GM21447 (cell line): Measurements from ENCODE around the gene REPIN1.

Experiments
- ATAC-seq: cut with Tn5 transposase; IDR thresholded peaks from one replicate; pipeline ENCODE4 v1.9.1; 2021; ENCODE audit not compliant: unreplicated experiment

Gene REPIN1

DNA sequence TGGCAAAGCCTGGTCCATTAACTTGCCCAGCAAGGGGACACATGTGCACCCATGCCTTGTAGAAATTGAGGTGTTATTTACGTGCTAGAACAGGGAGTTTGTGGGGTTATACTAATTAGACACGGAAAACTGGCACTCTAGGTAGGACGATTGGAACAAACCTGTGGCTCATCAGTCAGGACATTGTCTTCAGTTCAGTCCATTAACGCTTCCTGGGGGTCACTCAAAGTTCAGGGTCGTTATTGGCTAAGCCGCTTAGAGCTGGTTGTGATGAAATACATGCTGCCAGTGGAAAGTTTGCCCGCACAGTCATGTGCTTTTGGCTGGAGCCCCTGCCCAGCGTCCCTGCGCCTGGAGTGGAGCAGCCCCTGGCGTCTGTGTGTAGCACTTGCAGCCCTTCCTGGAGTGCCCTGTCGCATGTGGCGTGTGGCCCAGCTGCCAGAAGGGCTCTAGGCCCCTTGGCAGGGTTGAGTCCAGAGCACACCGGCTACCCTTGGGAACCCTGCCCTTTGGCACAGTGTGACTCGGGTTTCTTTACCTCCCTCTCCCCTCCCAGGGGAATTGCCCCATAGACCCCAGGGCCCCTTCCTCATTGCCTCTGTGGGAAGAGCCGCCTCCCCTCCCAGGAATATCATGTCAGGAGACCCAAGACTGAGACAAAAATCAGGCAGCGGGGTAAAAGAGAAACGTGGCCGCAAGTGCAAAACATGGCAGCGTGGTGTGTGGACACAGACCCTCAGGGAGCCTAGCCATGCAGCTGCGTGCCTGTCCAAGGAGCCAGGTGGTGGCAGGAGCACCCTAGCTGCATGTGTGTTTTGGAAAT is 20.3 kb downstream of the REPIN1 start:
- ATAC-seq, result no peak

DNA sequence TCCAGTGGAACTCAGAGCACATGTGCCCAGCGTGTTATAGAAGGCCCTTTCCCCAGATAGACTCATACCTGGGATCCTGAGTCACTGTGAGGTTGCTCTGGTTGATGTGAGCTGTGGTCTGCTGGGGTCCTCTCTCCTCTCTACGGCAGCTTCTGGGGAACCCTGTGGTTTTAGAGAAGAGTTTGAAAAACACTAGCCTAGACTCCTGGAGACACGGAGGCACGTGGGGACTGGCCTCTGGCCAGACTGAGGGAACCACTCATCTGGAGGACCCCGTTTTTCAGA is 20.9 kb downstream of the REPIN1 start:
- no peak for ATAC-seq

DNA sequence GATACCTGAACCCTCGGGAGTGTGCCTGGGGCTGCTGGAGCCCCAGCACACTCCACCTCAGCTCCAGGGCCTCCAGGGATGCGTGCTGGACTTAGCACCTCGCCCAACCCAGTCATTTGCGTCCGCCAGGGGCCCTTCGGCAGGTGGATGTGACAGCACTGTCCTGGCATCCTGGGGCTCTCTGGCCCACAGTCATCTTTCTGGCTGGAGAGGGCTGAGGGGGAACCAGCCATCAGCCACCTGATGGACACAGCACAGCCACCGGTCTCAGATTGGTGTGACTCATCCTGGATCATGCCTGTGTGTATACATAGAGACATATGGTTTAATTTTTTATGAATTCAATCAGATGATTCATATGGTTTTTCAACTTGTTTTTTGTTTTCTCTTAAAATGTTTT is 21.6 kb downstream of the REPIN1 start:
- ATAC-seq, result no peak

DNA sequence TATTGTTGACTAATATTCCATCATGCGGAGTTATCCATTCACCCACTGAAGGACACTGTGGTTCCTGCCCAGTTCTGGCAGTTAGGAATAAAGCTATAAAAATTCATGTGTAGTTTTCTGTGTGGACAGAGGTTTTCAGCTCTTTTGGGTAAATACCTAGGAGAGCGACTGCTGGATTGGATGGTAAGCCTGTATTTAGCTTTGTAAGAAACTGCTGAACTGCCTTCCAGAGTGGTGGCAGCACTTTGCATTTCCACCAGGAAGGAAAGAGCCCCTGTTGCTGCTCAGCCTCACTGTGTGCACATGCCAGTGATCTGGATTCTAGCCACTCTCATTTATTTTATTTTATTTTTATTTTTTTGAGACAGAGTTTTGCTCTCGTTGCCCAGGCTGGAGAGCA is 24.7 kb downstream of the REPIN1 start:
- ATAC-seq, result no peak

DNA sequence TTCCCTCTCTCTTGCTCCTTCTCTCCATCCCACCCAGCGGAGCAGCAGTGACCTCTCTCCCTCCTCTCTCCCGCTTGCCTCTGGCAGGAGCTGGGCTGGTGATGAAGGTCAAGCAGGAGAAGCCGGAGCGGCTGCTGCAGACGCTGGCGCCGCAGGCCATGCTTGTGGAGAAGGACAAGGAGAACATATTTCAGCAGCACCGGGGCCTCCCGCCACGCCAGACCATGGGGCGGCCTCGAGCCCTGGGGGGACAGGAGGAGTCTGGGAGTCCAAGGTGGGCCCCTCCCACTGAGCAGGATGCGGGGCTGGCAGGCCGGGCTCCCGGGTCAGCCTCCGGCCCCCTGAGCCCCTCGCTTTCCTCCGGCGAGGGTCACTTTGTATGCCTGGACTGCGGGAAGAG is 27.8 kb downstream of the REPIN1 start:
- no peak for ATAC-seq

DNA sequence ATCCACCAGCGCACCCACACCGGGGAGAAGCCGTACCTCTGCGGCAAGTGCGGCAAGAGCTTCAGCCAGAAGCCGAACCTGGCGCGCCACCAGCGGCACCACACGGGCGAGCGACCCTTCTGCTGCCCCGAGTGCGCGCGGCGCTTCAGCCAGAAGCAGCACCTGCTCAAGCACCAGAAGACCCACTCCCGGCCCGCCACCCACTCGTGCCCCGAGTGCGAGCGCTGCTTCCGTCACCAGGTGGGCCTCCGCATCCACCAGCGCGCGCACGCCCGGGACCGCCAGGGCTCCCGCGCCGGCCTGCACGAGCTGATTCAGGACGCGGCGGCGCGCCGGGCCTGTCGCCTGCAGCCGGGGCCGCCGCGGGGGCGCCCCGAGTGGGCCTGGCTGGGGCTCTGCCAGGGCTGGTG is 28.2 kb downstream of the REPIN1 start:
- no peak for ATAC-seq

DNA sequence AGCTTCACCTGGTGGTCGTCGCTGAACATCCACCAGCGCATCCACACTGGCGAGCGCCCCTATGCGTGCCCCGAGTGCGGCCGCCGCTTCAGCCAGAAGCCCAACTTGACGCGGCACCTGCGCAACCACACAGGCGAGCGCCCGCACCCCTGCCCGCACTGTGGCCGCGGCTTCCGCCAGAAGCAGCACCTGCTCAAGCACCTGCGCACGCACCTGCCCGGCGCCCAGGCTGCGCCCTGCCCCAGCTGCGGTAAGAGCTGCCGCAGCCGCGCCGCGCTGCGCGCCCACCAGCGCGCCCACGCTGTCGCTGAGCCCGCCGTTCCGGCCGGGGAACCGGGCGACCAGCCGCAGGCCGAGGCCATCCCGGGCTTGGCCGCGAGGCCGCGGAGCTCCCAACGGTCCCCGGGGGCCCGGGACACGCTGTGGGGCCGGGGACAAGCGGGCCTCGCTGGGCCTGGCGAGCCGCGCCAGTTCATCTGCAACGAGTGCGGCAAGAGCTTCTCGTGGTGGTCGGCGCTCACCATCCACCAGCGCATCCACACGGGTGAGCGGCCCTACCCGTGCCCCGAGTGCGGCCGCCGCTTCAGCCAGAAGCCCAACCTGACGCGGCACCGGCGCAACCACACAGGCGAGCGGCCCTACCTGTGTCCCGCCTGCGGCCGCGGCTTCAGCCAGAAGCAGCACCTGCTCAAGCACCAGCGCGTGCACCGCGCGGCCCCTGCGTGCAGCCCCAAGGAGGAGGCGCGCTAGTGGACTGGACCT is 28.9 kb downstream of the REPIN1 start:
- no peak for ATAC-seq

DNA sequence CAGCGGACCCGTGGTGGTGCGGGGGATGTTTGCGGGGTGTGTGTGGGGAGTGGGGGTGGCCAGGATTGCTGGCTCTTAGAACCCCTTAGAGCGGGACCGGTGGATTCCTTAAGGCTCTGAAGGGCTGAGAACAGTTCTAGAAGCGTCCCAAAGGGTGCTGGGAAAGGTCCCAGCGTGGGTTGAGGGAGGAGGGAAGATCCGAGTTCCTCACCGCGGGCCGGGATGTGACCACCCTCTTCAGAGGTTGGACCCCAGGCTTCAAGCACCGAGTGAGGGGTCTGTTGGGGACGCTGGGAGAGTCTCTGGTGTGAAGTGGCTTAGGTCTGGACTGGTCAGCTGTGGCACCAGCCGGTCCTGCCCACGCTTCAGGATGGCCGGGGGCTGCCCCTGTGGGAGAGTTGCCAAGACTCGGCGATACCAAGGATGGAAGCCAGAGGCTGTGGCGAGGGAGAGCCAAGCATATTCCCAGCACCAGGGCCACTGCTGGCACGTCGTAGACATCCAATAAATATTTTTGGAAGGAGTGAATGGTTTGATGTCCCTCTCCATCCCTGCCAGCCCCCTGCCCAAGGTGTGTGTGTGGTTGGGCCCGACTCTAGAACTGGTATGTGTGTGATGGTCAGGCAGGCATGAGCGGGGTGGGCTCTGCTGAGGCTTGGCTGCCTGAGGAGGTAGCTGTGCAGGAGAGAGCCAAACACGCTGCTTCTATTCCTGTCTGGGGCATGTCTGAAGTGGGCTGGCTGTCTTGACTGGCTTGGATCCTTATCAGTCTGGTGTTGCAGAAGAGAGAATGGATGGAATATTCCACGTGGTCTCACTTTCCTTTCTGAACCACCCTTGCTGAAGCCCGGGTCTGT is 29.7 kb downstream of the REPIN1 start:
- ATAC-seq, result no peak

DNA sequence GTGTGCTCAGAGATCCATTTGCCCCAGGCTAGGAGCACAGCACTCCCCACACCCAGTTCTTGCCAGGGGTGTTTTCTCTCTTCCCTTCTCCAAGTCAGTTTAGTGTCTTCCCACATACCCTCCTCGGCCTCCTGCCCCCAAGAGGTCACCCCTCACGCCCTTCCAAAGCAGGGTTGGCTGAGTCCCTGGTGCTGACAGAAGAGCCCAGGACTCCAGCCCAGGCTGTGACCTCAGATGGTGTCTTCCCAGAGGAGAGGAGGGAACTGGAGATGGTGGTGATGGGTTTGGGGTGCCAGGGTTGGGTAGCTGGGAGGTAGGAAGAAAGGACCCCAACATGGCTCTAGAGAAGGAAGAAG is 30.3 kb downstream of the REPIN1 start:
- ATAC-seq, result no peak

DNA sequence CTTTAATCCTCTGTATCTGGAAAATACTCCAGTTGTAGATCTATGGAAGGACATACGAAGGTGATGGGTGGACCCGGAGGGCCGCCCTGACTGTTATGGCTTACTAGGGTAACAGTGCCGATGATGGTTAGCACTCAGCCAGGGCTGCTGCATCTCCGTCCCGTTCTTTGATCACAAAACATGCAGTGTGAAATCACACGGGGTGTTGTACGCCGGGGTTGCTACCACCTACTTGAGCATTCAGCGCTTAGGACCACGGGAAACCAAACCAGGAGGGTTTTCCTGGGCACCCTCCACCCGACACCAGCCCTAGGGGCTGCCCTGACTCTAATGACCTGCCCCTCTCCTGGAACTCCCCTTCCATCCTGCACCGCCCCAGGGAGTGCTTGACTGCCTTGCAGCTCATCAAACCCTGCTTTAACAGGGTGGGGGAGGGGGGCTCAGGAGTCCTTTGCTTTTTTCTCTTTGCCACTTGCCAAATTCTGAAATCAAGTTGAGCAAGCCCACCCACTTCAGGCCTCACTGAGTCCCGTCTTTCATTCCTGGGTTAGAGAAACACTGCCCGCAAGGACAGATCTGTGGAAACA is 30.9 kb downstream of the REPIN1 start:
- ATAC-seq, result no peak

DNA sequence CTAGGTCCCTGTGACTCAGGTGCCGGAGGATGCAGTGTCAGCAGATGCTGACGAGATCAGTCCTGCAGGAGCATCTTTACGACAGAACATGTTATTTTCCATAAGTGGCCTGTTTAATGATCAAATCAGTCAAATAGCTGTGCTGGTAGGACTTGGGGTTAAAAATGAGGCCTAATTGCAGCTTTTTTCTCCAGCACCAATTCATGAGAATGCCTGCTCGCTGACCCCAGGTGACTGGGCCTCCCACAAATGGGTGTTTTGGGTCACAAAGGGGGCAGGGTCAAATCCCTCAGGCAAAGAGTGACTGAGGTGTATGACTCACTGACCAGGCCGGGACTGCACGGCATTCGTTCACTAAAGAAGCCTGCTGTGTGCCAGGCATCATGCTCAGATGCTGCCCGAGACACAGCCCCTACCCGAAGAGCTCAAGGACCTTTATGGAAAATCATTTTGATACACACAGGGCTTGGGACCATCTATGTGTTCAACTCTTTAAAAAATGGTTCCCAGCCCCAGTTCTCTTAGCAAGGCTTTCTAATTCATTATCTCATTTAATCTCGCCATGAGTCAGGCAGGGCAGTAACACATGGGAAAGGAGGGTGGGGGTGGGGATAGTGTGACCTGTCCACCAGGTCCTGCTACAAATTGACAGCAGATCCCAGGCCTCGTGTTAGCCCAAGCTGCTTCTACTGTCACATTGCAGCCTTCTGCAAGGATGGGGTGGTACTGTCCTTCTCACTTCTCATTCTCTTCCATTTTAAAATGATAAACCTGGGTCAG is 31.6 kb downstream of the REPIN1 start:
- no peak for ATAC-seq

DNA sequence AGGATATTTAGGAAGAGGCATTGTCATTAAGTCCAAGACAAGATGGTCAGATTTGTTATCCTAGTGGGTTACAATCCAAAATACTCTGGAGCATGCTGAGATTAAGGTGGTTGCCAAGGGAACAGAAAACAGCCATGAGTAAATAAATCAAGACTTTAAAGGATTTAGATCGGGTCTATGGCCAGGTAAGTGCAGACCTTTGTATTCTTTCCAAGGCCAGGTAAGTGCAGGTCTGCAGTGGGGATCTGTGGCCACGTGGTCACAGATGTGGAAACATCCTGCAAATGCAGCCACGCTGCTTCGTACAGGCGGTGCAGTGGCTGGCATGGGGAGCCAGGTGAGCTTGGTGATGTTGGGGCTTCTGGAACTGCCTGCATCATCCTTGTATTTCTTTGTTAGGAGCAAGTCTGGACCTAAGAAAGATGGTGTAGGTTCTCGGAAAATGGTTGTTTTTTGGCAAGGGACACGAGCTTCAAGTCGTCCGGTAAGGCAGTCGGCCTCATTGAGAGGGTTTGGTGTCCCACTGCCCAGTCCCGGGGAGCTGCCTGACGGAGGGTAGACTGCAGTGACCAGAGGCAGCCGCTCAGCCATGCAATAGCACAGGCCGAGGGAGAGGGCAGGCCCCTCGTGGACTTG is 32.3 kb downstream of the REPIN1 start:
- ATAC-seq, result no peak

DNA sequence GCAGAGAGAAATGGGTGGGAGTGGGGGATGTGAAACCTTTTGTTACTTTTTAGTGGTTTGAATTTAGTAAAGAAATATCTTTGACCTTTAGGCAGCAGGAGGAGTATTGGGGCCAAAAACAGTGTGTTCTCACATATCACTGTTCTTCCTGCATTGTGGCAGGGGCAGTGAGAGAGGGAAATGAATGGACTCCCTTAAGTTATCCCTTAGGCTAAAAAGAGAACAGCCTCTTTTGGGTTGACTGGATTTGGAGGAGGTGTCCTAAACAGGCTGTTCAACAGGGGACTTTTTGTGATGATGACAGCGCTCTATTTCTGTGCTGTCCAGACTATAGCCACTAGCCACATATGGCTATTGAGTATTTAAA is 32.8 kb downstream of the REPIN1 start:
- no peak for ATAC-seq

DNA sequence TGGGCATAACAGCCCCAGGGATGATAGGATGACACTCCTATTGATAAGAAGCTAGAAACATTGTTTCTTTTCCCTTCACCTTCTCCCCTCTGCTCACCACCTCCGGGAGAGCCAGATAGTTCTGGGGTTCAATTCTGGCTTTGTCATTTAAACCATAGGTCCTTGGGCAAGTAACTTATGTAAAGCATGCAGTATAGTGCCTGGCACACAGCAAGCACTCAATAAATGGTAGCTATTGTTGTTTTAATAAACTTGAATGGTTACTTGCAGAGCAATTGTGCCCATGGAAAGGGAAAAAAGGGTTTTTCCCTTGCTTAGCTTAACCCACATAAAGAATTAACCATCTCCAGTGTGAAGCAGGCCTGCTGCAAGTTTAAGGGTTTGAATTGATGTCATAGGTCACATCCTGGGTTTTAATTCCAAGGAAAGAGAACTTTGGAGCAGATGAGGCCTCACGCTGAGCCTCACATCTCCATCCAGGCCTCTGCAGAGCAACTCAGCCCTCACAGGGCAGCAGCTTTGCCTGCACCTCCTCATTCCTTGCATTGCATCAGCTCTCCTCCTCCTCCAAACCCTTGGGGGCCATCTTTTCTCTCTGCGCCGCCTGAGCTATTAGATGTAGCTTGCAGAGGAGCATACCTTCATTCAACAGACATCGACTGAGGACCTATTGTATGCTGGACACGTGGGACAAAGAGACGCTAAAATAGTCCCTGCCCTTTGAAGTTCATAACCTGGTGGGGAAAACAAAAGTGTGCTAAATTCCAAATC is 33.4 kb downstream of the REPIN1 start:
- ATAC-seq, result no peak

DNA sequence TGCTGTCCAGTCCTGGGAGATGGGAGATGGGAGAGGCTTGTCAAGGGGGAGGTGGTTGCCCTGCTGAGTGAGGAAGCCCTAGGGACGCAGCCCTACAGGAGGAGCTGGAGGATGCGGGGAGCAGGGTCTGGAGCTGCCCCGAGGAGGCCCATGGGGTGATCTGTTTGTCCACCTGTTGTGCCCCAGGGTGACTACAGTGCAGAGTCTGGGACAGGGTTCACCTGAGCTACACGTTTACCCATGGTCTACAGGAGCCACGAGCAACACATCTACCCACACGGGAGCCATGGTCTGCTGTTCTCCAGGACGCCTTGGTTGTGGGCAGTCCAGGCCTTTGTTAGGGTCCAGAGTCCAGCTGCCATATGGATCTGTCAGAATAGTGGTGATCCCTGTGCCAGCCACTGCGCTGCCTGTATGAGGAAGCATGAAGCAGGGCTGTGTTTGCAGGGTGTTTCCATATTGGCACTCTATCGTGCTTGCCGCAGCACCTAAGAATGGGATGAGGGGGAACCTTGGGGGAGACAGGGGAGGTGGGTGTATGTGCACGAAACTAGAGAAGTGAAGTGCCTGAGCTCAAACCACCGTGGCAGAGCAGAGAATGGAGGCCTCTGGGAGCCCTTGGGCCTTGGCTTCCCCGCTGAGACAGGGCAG is 34.2 kb downstream of the REPIN1 start:
- ATAC-seq, result no peak

DNA sequence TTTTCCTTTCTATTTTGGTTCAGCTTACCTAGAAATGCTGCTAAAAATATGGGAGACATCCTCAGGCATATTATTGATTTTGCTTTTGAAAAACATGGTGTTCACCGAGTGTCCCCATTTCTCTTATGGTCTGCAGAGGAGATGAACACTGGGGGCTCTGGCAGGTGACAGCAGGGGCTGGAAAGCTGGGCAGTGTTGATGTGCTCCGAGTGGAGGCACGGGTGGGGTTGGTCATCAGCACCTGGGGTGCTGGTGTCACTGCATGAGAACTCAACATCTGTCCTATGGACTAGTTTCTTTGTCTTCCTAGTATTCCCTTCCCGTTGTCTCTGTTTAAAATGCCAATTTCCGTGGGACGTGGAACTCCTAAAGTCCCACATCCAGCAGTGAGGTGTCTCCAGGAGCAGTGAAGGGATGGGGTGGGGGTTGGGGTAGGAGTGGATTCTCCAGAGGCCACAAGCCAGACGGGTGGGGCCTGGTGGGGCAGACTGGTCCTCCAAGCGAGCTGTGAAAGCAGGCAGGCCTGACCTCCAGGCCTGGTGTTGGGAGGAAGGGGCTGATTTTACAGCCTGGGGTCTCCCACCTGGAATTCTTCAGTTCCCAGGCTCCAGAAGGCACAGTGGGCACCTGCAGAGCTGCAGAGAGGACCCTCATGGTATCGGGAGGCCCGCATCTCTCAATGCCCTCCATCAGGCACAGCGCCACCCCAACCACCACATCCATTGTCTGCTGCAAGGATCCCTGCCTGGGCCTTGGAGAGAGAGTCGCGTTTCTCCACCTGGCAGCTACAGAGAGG is 35.0 kb downstream of the REPIN1 start:
- ATAC-seq, result no peak

DNA sequence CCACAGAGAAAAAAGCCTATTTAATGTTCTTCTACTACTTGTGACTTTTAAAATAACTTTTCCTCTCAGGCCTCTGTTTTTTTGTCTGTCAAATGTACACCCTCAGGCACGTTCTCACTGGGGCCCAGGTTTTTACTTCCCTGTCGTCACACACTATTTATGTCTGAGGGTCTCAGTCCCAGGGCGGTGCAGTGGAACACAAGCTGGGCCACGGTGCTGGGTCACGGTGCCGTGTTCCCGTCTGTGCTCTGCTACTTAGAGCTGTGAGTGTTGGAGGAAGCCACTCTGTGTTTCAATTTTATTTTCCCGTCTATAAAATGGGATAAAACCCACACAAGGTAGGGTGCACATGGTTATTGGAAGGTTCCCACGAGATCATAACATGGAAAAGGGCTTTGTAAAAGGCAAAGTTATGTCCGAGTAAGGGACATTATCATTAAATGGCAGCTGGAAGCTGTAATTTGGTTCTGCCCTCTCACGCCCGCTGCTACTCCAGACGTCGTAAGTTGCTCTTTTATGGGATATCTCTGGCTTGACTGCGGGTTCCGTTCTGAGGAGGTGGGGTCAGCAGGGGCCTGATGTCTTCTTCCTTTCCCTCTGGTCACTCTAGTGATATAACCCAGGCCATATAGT is 35.7 kb downstream of the REPIN1 start:
- no peak for ATAC-seq
